Thymus (tissue), 11 donors: ENCODE measurements around the gene CACNA1E. TPM values are rescaled to one million over a fixed set of nuclear protein-coding genes. Genes with fewer than 3 reads are reported as not detected.

Experiments used
- DNase-seq, 9 donors: peaks; one replicate each; pipeline ENCODE4 v3.0.0-alpha.2; 2013; ENCODE audit warnings: low spot score in 9 of 9, low read depth in 6 of 9, missing footprints in 1 of 9
- H3K27ac ChIP-seq, 2 donors: one replicate each; pipeline ENCODE4 v1.5.1; 2013; ENCODE audit warnings: control low read depth in 1 of 2, low read depth in 1 of 2, low read length in 1 of 2, mild to moderate bottlenecking in 1 of 2, moderate library complexity in 1 of 2
- H3K27me3 ChIP-seq, 2 donors: one replicate each; pipeline ENCODE4 v1.5.1; 2013; ENCODE audit warnings: low read length in 1 of 2; ENCODE audit not compliant: control insufficient read depth in 2 of 2, insufficient read depth in 1 of 2
- H3K36me3 ChIP-seq, 2 donors: one replicate each; pipeline ENCODE4 v1.5.1; 2013; ENCODE audit warnings: low read length in 1 of 2, mild to moderate bottlenecking in 1 of 2, moderate library complexity in 1 of 2; ENCODE audit not compliant: control insufficient read depth in 2 of 2, insufficient read depth in 2 of 2
- H3K4me1 ChIP-seq, 2 donors: one replicate each; pipeline ENCODE4 v1.5.1; 2013; ENCODE audit warnings: low read length in 2 of 2; ENCODE audit not compliant: control insufficient read depth in 2 of 2, insufficient read depth in 2 of 2
- H3K4me3 ChIP-seq, 2 donors: one replicate each; pipeline ENCODE4 v1.5.1; 2013; ENCODE audit warnings: low read length in 2 of 2, control low read depth in 1 of 2, mild to moderate bottlenecking in 1 of 2
- H3K9me3 ChIP-seq, 2 donors: one replicate each; pipeline ENCODE4 v1.5.1; 2013; ENCODE audit warnings: low read length in 1 of 2, mild to moderate bottlenecking in 1 of 2; ENCODE audit not compliant: control insufficient read depth in 2 of 2, insufficient read depth in 1 of 2
- WGBS: extraction: QIAGEN DNeasy Blood & Tissue Kit; methylation state at CpG from one replicate; pipeline ENCODE4 v1.1.7; 2013; 5-methylcytosine and 5-hydroxymethylcytosine counted together
- polyA plus RNA-seq: library from polyadenylated mRNA; stranded (reverse); fragments of 200-250 nt; gene quantifications from one replicate; pipeline ENCODE4 v1.2.3, GENCODE V29; 2013
- total RNA-seq: library from RNA; stranded (reverse); fragments of 120-200 nt; gene quantifications from one replicate; pipeline ENCODE4 v1.2.4, GENCODE V29; 2013
- donor health status: healthy.

The CACNA1E gene
- total and polyA plus RNA-seq, 2 donors: 0.05 to 0.09 TPM

DNA sequence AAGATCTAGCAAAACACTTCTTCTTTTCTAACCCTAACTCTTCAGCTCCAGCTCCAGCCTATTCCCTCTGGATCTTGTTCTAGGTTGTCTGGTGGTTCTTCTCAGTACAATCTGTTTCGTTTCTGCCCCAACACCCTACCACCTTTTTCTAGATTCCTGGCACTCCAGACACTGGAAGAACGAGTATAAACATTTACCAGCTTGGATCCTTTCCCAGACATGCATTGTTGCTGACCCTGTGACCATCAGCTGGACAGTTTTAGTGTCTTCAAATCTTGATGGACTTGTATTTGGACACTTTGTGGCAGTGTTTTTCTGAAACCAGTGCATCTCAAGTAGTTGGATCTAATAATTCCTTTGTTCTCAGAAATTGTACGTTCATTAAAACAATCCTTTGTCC lies 30.6 kb upstream of the CACNA1E start:
- H3K4me1 ChIP-seq: no peaks in the 10 kb centered on the region
- no peaks in the 10 kb centered on the region for H3K36me3 ChIP-seq
- H3K27ac ChIP-seq: no peak overlapping the region
- 79% methylated on average over 3 of the region's 3 CpGs for WGBS
- H3K4me3 ChIP-seq: no peak overlapping the region
- H3K27me3 ChIP-seq: no peaks in the 10 kb centered on the region
- no peaks in the 10 kb centered on the region for H3K9me3 ChIP-seq
- DNase-seq: no peak

DNA sequence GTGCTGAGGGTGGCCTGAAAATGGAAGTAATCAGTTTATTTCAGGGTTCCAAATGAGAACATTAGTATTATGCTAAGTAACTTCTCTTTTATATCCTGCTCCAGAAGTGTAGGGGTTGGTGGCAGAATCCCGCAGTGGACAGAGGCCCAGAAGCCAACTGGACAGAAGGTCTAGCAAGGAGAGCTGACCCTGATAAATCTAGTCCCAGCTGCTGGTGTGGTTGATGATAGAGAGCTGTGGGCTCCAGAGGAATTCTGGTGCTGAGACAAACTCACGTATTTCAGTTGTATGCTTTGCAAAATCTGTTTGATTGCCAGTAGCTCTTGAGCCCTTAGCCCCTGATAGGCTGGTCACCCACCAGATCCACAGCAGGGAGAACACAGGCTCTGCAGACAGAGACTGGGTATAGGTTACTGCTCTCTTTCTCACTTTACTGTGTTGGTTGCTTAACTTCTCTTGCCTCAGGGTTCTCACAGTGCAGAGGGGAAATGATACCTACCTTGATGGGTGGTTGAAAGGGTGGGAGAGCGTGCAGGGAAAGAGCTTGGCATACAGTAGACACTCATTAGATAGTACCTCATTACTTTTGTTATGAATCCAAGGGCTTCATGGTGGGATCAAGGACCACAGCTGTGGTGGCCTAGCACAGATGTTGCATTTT lies 29.6 kb upstream of the CACNA1E start:
- Histone ChIP-seq H3K27ac (no peak overlapping the region), H3K4me3 (no peak overlapping the region), H3K9me3 (no peaks in the 10 kb centered on the region), H3K27me3 (no peaks in the 10 kb centered on the region), H3K36me3 (no peaks in the 10 kb centered on the region), H3K4me1 (no peaks in the 10 kb centered on the region)
- no peak for DNase-seq
- WGBS: 79% methylated on average over 3 of the region's 3 CpGs

DNA sequence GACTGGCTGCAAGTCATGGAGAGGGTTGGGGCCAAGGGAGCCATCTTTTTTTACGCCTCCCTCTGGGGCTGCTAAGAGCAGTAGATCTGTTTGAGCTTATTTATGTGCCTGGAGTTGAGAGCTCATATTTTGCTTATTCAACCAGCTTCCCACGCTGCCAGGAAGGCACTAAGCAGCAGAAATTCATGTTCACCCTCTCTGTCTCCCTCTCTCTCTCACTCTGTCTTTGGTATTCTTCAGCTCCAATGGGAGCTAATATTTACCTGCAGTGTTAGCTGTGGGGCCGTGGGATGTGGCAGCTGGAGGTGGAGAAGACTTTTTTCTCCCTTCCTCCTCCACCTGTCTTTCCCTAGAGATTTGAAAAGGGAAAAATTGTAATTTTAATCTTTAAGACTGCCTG lies 26.8 kb upstream of the CACNA1E start:
- Histone ChIP-seq H3K27me3 (no peaks in the 10 kb centered on the region), H3K4me1 (no peaks in the 10 kb centered on the region), H3K4me3 (no peak overlapping the region), H3K36me3 (no peaks in the 10 kb centered on the region), H3K27ac (no peak overlapping the region), H3K9me3 (no peaks in the 10 kb centered on the region)
- no peak for DNase-seq
- 64% methylated on average over 3 of the region's 3 CpGs for WGBS

DNA sequence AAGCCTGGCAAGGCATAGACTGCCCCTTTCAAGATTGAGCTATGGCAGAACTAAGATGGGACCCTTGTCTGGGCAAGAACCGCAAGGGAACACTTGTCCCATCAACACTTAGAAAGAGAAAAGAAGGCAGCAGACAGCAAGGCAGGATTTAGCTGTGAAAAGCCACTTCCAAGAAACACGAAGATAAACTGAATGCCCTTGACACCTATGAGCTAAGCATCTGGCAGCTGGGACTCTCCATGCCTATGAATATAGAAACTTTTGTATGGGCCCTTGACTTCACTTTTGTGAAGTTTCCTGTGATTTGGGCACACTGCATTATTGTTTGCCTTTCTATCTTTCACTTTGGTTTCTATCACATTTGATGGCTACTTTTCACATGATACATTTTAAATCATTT lies 24.9 kb upstream of the CACNA1E start:
- DNase-seq: no peak
- 96% methylated on average over 2 of the region's 2 CpGs for WGBS
- Histone ChIP-seq H3K27me3 (no peaks in the 10 kb centered on the region), H3K27ac (no peak overlapping the region), H3K4me1 (no peaks in the 10 kb centered on the region), H3K4me3 (no peak overlapping the region), H3K36me3 (no peaks in the 10 kb centered on the region), H3K9me3 (no peaks in the 10 kb centered on the region)

DNA sequence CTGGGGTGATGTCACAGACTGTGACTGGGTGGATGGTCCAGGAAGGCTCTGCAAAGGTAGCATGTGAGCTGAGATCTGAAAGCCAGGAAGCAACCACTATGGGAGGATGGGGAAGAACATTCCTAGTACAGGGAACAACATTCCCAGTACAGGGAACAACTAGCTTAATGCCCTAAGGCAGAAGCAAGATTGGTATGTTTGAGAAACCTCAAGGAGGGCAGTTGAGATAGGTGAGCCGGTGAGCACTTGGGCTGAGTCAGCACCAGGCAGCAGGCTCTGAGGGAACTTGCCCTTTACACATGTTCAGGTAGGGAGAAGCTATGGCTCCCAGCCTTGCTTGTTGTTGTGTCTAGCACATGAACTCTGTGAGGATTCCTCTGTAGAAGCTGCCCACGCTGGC lies 24.2 kb upstream of the CACNA1E start:
- H3K9me3 ChIP-seq: no peaks in the 10 kb centered on the region

DNA sequence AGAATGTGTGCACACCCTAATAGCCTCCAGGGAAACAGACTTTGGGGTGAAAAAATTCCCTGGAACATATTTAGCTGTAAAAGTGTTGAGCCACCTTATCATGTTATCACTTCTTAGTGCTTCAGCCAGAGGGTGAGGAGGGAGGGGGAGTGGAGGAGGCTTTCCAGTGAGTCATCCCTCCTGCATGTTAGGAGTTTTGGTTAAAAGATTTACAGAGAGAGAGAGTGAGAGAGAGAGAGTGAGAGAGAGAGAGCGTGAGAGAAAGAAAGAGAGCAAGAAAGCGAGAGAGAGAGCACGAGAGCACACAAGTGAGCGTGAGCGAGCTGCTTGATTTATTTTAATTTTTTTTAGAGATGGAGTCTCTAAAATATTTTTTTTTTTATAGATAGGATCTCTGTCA lies 13.5 kb upstream of the CACNA1E start:
- Histone ChIP-seq H3K36me3 (no peaks in the 10 kb centered on the region), H3K9me3 (no peaks in the 10 kb centered on the region), H3K4me3 (no peak overlapping the region), H3K27me3 (no peaks in the 10 kb centered on the region), H3K27ac (no peak overlapping the region), H3K4me1 (no peaks in the 10 kb centered on the region)
- WGBS: 91% methylated on average over 5 of the region's 5 CpGs
- DNase-seq: no peak

More for the DNA sequence above, 24.2 kb upstream of the CACNA1E start:
- no peak overlapping the region for H3K4me3 ChIP-seq
- H3K27me3 ChIP-seq: no peaks in the 10 kb centered on the region
- DNase-seq: no peak
- H3K36me3 ChIP-seq: no peaks in the 10 kb centered on the region
- H3K4me1 ChIP-seq: no peaks in the 10 kb centered on the region
- 93% methylated on average over 2 of the region's 2 CpGs for whole genome bisulfite sequencing
- H3K27ac ChIP-seq: no peak overlapping the region

DNA sequence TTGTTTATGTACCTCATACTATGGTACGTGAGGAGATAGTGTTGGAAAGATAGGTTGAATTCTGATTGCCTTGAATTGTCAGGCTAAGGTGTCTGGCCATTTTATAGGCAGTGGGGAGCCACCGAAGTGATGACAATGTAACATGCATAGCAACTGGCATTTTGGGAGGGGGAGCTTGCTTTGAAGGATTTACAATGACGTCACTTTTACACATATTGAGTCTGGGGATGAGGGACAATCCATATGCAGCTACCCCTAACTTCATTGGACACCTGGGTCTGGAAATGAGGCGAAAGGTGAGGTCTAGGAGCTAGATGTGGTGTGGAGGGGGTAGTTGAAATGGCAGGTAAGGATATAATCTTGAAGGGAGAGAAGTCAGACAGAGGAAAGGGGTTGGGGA lies 7.7 kb upstream of the CACNA1E start:
- no peak overlapping the region for H3K4me3 ChIP-seq
- H3K9me3 ChIP-seq: no peaks in the 10 kb centered on the region
- peaks cover 5 to 9% of the 10 kb centered on the region in 2 donors for H3K27me3 ChIP-seq
- no peak overlapping the region for H3K27ac ChIP-seq
- no peaks in the 10 kb centered on the region for H3K36me3 ChIP-seq
- H3K4me1 ChIP-seq: no peaks in the 10 kb centered on the region
- DNase-seq: no peak
- 77% methylated on average over 4 of the region's 4 CpGs for WGBS

DNA sequence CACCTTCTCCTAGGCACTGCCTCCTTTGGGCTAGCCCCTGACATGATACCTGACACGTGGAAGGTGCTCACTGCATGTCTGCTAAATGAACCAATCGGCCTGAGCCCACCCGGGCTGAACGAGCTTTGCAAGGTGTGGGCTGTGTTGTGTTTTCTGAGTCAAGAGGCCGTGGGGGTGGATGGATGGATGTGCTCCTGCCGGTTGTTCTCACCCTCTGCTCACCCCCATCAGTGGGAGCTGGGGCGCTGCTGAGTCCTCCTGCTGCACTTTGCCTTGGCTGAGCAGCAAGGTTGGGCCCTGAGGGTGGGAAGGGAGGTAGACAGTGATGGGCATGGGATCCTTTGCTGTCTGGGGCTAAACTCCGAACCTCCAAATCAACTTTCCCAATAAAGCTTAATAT lies 6.7 kb upstream of the CACNA1E start:
- Histone ChIP-seq H3K4me3 (no peak overlapping the region), H3K36me3 (no peaks in the 10 kb centered on the region), H3K27ac (no peak overlapping the region), H3K9me3 (no peaks in the 10 kb centered on the region), H3K4me1 (no peaks in the 10 kb centered on the region), H3K27me3 (peaks cover 15 to 18% of the 10 kb centered on the region in 2 donors)
- no peak for DNase-seq
- WGBS: 77% methylated on average over 8 of the region's 8 CpGs

DNA sequence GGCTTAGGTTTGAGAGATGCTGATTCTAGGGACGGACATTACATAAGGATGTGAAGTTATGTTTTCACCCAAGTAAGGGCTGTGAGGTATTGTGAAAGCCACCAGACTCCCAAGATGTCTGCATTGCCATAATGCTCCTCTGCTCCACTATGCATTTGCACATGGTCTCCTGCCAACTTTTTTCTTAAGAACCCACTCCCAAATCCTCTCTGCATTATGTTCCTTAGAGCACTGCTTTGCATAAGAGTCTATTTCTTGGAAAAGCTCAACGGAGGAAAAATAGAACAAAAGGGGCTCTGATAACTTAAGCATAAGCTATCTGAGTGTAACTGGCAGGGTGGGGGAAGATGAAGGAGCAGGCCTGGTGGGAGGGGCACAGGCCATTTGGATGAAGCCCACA lies 5.0 kb upstream of the CACNA1E start:
- no peak for DNase-seq
- Histone ChIP-seq H3K9me3 (no peaks in the 10 kb centered on the region), H3K4me3 (no peak overlapping the region), H3K27me3 (peaks cover 33 to 35% of the 10 kb centered on the region in 2 donors), H3K4me1 (no peaks in the 10 kb centered on the region), H3K27ac (no peak overlapping the region), H3K36me3 (no peaks in the 10 kb centered on the region)
- 92% methylated on average over 2 of the region's 2 CpGs for WGBS
